ENCODE data around the gene MED27.
"Not testable (repeated sequence)": the region's sequence is repeated elsewhere in the genome, so short reads cannot be mapped to it uniquely, and the experiment has no call there.

Gene MED27

GRCh38 chr9:132074736-132075135, 4.9 kb downstream of the MED27 start:
- DNase-seq = no peak

- DNase-seq = no peak
Measured at GRCh38 chr9:132071847-132072507, 7.7 kb downstream of the MED27 start.

GRCh38 chr9:132069046-132069898, 10.4 kb downstream of the MED27 start:
- no peak for DNase-seq

- no peak for DNase-seq
Measured at GRCh38 chr9:132068605-132069004, 11.1 kb downstream of the MED27 start.

- no peak for DNase-seq
Measured at GRCh38 chr9:132066511-132066910, 13.2 kb downstream of the MED27 start.

GRCh38 chr9:132066057-132066456, 13.6 kb downstream of the MED27 start:
- no peak for DNase-seq

GRCh38 chr9:132063281-132063680, 16.4 kb downstream of the MED27 start:
- no peak for DNase-seq

GRCh38 chr9:132062806-132063205, 16.9 kb downstream of the MED27 start:
- DNase-seq = no peak

GRCh38 chr9:132061526-132061925, 18.1 kb downstream of the MED27 start:
- DNase-seq = no peak

GRCh38 chr9:132059361-132059760, 20.3 kb downstream of the MED27 start:
- no peak for DNase-seq

- not testable (repeated sequence) for DNase-seq
Measured at GRCh38 chr9:132058226-132058625, 21.4 kb downstream of the MED27 start.

- no peak for DNase-seq
Measured at GRCh38 chr9:132056717-132057560, 22.7 kb downstream of the MED27 start.

GRCh38 chr9:132055756-132056155, 23.9 kb downstream of the MED27 start:
- no peak for DNase-seq

GRCh38 chr9:132054024-132054423, 25.6 kb downstream of the MED27 start:
- DNase-seq = no peak

GRCh38 chr9:132049900-132050299, 29.8 kb downstream of the MED27 start:
- no peak for DNase-seq

GRCh38 chr9:132049323-132049882, 30.3 kb downstream of the MED27 start:
- no peak for DNase-seq

- no peak for DNase-seq
Measured at GRCh38 chr9:132048201-132048600, 31.5 kb downstream of the MED27 start.

- DNase-seq = no peak
Measured at GRCh38 chr9:132046456-132046855, 33.2 kb downstream of the MED27 start.

GRCh38 chr9:132044176-132044875, 35.3 kb downstream of the MED27 start:
- no peak for DNase-seq

GRCh38 chr9:132043708-132044107, 36.0 kb downstream of the MED27 start:
- no peak for DNase-seq

GRCh38 chr9:132042324-132042723, 37.3 kb downstream of the MED27 start:
- no peak for DNase-seq

- no peak for DNase-seq
Measured at GRCh38 chr9:132041798-132042197, 37.9 kb downstream of the MED27 start.
